Adipose tissue (tissue), 3 donors: ENCODE data around the gene ISOC1. TPM values are rescaled to one million over a fixed set of nuclear protein-coding genes. Genes with fewer than 3 reads are reported as not detected.

ENCODE experiments used
- H3K27ac ChIP-seq: one replicate; pipeline ENCODE4 v1.5.1; 2013; ENCODE audit warnings: low read depth, low read length
- WGBS, 3 donors: extraction: QIAGEN DNeasy Blood & Tissue Kit; methylation state at CpG; one replicate each; pipeline ENCODE4 v1.1.7; 2013; 5-methylcytosine and 5-hydroxymethylcytosine counted together
- polyA plus RNA-seq, 3 donors: library from polyadenylated mRNA; stranded (reverse); fragments of 200-250 nt; gene quantifications; one replicate each; pipeline ENCODE4 v1.2.3, GENCODE V29; 2013
- donor health status: healthy with polysubstance abuse.
- donor health status: Bipolar disorder and iron deficiency.
- donor health status: healthy.

The ISOC1 gene
- 10 to 100 TPM; 16.2 to 39.8 (median 18.0) TPM for polyA plus RNA-seq

DNA sequence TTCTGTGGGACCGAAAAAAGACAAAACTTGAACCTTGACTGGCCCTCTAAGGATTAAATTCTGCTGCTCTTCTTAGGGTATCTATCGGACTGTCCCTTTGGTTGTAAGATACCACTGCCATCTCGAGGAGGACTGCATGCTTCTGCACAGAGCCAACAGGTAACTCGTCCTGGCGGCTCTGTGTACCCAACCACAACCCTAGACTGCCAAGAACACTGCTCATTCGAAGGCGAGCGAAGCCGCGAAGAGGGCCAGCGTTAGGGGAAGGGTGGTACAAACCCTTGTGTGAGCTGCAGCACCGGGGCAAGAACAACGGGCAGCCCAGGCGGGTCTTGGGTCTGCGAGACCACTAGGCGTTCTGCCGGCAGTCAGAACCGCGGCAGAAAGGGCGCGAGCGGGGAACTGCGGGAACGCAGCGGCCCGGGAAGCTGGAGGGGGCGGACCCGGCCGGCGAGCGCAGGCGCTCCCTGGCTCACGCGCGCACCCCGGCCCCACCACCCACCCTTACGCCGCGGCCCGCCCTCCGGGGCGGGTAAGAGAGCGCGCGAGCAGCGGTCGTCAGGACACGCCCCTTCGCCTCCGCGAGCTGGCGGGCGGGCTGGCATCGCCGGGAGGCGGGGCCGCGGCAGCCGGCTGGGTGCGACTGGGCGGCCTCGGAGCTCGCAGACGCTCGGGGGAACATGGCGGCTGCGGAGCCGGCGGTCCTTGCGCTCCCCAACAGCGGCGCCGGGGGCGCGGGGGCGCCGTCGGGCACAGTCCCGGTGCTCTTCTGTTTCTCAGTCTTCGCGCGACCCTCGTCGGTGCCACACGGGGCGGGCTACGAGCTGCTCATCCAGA is at the start of gene ISOC1:
Gene ISOC1 (plus strand): TSS at position 663 of the 837 bp plus-strand sequence. CDS start 18 bp downstream, at position 681.
- 1% methylated on average over 64 to 87 of the region's 87 CpGs for WGBS, 3 donors
- no peak within 1 kb of the TSS for H3K27ac ChIP-seq

- H3K27ac ChIP-seq: no peak overlapping the region
Observed at GRCh38 chr5:129046151-129046550, 48.4 kb upstream of the ISOC1 start.

GRCh38 chr5:129048509-129048908 is 46.0 kb upstream of the ISOC1 start:
- WGBS, 3 donors: 45 to 62% (median 60%) methylated on average over 2 of the region's 2 CpGs
- no peak overlapping the region for H3K27ac ChIP-seq

DNA sequence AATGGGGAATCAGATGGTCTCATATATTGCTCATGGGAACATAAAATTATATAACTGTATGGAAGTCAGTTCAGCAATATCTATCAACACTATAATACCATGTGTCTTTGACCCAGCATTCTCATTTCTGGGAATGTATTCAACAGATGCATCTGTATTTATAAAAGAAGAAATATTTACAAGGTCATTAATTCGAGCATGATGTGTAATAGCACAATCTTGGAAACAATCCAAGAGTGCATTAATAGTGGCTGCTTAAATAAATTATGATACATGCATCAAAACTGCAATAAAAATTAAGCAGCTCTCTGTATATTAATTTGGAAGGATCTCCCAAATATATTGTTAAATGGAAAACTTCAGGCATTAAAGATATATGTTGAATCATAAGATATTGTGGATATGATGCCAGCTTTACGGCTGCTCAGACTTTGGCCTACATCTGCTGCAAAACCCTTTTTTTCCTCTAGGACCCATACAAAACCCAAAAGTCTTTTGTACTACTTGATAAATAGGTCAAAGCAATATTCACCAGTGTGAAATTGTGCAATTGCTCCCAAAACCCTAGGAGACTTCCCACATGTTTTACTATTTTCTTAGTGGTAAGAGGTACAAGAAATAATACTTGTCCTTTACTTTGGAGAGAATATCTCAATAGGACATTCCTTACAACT is 45.3 kb upstream of the ISOC1 start:
- WGBS, 3 donors: 51 to 57% (median 56%) methylated on average over 2 of the region's 2 CpGs
- H3K27ac ChIP-seq: no peak overlapping the region

DNA sequence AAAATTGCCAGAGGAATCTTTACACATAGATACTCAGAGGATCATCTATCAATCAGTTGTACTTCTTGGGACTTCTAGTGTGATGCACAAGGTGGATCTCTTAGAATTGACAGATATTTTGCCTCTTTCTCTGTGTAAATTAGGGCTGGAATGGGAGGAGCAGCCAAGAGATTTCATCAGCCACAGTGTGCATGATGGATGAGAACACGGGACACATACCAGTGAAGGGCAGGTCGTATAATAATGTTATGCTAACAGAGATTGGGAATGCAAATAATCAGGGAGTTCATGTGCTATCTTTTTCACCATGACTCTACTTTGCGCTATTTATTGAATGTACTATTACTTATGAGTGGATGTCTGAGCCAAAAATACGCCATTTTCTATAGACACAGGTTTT is 43.3 kb upstream of the ISOC1 start:
- WGBS, 3 donors: 51 to 67% (median 54%) methylated on average over 4 of the region's 4 CpGs
- H3K27ac ChIP-seq: no peak overlapping the region

DNA sequence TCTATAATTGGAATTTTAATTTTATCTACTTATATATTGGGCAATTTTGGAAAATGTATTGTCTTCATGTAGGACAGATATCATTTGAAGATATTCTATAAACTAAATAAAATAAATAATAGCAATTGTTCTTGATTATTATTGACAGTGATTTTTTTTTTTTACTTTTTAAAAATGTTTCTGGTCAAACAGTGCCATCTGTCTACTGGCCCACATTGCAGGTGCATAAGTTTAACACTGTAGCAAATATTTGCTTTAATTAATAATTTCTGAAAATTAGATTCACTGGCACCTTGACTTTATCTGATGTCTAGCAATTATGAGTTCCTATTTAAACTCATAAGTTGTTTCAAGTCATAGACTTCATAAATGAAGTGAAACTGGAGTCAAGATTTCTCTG is 41.1 kb upstream of the ISOC1 start:
- H3K27ac ChIP-seq: no peak overlapping the region

DNA sequence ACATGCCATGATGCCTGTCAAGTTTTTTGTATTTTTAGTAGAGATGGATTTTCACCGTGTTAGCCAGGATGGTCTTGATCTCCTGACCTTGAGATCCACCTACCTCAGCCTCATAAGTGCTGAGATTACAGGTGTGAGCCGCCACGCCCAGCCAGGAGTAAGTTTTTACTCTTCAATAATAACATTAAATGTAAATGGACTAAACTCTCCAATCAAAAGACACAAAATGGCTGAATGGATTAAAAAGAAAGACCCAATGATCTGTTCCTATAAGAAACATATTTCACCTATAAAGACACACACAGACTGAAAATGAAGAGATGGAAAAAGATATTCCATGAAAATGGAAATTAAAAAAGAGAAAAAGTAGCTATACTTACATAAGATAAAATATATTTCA is 37.2 kb upstream of the ISOC1 start:
- H3K27ac ChIP-seq: no peak overlapping the region
- 75 to 88% (median 87%) methylated on average over 3 of the region's 3 CpGs for WGBS, 3 donors

DNA sequence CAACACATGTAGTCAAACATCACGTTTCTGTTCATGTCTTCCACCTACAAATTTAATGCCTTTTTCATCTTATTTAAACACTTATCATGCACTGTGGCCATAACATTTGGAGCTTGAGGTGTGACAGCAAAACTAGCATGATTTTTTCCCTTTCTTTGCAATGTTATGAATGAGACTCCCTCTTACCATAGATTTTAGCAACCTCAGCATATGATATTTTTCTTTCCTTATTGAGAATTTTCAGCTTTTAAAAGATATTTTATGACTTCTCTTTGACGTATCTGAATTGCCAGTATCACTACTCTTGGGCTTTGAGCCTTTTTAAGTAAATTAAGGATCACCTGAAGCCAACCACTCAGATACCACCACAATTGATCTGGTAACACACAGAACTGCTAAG is 32.7 kb upstream of the ISOC1 start:
- 51 to 81% (median 73%) methylated on average over 2 of the region's 2 CpGs for WGBS, 3 donors
- no peak overlapping the region for H3K27ac ChIP-seq

DNA sequence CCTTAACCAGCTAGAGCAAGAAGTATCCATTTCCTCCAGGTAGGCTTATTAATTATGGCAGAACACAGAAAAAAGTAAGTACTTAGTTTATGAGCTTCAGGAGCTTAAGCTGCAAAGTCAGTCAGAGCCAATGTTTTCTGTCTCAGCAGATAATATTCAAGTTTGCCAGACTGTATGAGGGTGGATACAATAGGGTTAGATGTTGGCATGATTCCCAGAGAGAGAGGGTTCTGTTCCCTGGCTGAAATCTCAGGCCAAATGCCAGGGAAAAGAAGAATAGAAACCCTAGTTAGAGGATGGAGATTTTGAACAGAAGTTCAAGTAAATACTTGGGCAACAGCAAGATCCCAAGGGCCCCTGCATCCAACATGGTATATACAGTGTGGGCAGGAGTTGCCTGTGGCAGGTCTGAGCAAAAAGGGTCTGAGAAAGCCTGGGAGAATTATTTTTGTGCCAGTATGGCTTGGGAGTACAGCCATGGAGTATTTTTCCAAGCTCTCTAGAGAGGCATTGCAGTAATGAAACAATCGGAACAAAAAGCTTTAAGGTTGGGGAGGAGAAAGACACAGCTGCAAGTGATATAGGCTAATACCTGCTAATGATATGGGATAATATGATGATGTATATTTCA is 31.0 kb upstream of the ISOC1 start:
- 38 to 59% (median 50%) methylated on average over 1 of the region's 1 CpG for WGBS, 3 donors
- H3K27ac ChIP-seq: no peak overlapping the region

DNA sequence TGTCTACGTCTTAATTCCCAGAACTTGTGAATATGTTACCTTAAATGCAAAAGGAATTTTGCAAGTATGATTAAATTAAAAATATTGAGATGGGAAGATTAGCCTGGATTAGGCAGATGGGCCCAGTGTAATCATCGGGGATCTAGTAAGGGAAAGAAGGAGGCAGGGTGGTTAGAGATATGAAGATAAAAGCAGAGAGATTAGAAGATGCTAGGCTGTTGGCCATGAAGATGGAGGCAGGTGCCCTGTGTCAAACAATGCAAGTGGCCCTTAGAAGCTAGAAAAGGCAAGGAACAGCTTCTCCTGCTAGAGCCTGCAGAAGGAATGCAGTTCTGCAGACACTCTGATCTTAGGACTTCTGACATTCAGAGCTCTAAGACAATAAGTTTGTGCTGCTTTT is 28.8 kb upstream of the ISOC1 start:
- H3K27ac ChIP-seq: no peak overlapping the region
- 81 to 94% (median 88%) methylated on average over 2 of the region's 2 CpGs for WGBS, 3 donors

GRCh38 chr5:129067745-129068144 is 26.8 kb upstream of the ISOC1 start:
- H3K27ac ChIP-seq: no peak overlapping the region

DNA sequence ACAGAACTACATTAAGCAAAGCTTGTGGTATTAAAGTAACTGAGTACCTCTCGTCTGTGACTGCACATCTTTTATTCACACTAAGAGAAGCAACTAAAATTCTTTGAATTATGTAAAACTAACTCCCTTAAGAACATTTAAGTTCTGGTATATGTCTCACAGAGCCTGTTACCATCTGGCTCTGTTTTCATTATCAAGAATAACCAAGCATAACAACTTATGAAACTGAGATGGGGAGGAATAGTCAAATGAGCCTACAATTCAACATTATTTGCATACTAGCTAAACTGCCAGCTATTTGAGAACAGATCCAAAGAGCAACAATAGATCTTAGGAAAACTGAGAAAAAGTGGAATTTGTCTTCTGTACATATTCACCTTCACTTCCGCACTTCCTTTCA is 25.3 kb upstream of the ISOC1 start:
- 83 to 89% (median 87%) methylated on average over 2 of the region's 2 CpGs for WGBS, 3 donors
- H3K27ac ChIP-seq: no peak overlapping the region

- WGBS, 3 donors: 53 to 75% (median 69%) methylated on average over 3 of the region's 3 CpGs
- H3K27ac ChIP-seq: no peak overlapping the region
Observed at GRCh38 chr5:129073111-129073510, 21.4 kb upstream of the ISOC1 start.

DNA sequence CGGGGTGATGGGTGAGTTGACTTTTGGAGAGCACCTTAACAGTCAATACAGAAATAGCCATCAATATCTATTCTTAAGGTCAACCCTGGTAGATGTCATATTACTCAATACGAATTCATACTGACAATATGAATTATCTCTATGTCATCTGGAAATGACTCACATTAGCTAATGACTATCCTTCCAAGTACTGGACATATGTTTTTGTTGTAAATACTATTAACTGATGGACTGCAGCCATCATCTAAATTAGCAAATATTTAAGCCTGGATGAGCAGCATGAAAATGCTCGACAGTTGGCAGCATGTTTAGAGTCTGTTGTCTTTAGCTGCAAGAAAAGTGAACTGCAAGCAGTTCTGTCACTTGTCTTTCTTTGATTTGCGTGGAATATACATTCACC is 19.6 kb upstream of the ISOC1 start:
- WGBS, 3 donors: 61 to 69% (median 62%) methylated on average over 4 of the region's 4 CpGs
- H3K27ac ChIP-seq: no peak overlapping the region

DNA sequence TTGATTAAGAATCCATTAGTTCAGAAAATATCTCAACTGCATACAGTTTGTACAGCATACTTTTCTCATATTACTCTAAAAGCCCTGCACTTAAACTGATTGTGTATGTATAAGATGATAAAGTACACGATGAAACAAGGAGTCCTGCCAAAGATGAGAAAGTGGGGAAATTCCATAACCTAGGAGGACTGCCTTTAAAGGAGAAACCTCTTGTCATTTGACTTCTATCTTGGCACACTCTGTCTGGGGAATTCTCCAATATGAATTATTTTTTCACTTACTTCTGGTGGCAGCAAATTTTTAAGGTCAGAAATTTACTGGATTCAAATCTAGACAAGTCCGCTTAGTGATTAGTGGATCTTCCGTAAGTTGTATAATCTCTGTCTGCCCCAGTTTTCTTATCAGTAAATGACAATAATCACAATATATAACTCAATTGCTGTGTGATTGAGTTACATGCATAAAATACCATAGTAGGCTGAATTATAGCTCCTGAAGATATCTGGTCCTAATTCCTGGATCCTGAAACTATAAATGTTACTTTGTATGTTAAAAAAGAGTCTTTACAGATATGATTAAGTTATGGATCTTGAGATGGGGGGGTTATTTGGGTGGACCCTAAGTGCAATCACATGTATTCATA is 17.0 kb upstream of the ISOC1 start:
- 63 to 79% (median 77%) methylated on average over 3 of the region's 3 CpGs for WGBS, 3 donors
- H3K27ac ChIP-seq: no peak overlapping the region

DNA sequence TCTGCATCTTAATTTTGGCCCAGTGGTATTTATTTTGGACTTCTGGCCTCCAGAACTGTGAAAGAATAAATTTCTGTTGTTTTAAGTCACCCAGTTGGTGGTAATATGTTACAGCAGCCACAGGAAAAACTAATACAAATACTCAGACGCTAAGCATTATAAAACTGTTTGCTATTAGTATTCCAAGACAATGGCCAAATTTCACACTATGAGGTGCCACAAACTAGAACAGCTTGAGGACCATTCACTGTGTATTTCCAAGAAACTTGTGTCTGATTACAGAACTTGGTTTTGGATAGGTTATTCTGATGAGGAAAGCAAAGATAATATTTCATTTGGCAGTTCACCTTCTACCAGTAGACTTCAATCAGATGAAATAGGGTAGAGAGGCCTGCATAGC is 16.3 kb upstream of the ISOC1 start:
- WGBS, 3 donors: 56 to 82% (median 68%) methylated on average over 1 of the region's 1 CpG
- H3K27ac ChIP-seq: no peak overlapping the region

- 51 to 79% (median 72%) methylated on average over 3 of the region's 3 CpGs for WGBS, 3 donors
- no peak overlapping the region for H3K27ac ChIP-seq
Observed at GRCh38 chr5:129078660-129079059, 15.9 kb upstream of the ISOC1 start.

DNA sequence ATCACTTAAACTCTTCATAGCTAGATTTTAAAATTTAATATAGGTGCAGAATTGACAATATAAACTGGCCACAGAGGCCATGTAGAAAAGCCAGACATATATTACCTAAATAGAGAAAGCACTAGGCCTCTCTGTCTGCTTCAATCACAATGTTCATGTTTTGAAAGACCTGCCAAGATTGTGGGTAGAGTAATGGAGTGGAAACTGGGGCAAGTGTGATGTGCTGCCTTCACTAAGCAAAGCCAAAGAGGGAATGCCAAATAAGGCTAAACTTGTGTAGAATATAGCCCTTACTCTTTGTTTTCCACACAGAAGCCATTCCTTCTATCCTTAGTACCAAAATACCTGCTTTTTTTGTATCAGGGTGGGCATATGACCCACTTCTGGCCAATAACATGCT is 15.1 kb upstream of the ISOC1 start:
- no peak overlapping the region for H3K27ac ChIP-seq

GRCh38 chr5:129080766-129081165 is 13.8 kb upstream of the ISOC1 start:
- no peak overlapping the region for H3K27ac ChIP-seq
- WGBS, 3 donors: 92 to 95% (median 94%) methylated on average over 7 of the region's 7 CpGs
